T follicular helper cell (primary cell): ENCODE measurements around the gene P3H1.
"Not testable (repeated sequence)": the region's sequence is repeated elsewhere in the genome, so short reads cannot be mapped to it uniquely, and the experiment has no call there.

ENCODE experiments used
- DNase-seq: peaks from one replicate; pipeline ENCODE4 v3.0.0-alpha.2; 2020; ENCODE audit warnings: low read depth
- total RNA-seq, 2 experiments: gene quantifications; one replicate each; lab custom pipeline; 2026; lab: John Stamatoyannopoulos, UW

The P3H1 gene
- 30.7 to 47.9 reads per million in 2 experiments for total RNA-seq

GRCh38 chr1:42766741-42767509 lies at the start of gene P3H1, which contains the start of gene C1orf50:
TSS of gene P3H1 (minus strand) at chr1:42767028. CDS start at chr1:42766971, 57 bp downstream.
TSS of gene C1orf50 (plus strand) at chr1:42767249. CDS start at chr1:42767312, 63 bp downstream.
- DNase-seq: peak; percentile 100

- DNase-seq: no peak
Observed at GRCh38 chr1:42815941-42816584, 49.2 kb upstream of the P3H1 start.

- not testable (repeated sequence) for DNase-seq
Observed at GRCh38 chr1:42814815-42815214, 48.0 kb upstream of the P3H1 start.

GRCh38 chr1:42807056-42807668 lies 40.3 kb upstream of the P3H1 start:
- DNase-seq: no peak

- no peak for DNase-seq
Observed at GRCh38 chr1:42806593-42806992, 39.8 kb upstream of the P3H1 start.

GRCh38 chr1:42806171-42806570 lies 39.3 kb upstream of the P3H1 start:
- DNase-seq: no peak

GRCh38 chr1:42801832-42802473 lies 35.1 kb upstream of the P3H1 start:
- DNase-seq: no peak

GRCh38 chr1:42797979-42798378 lies 31.2 kb upstream of the P3H1 start:
- DNase-seq: no peak

- DNase-seq: no peak
Observed at GRCh38 chr1:42797414-42797813, 30.6 kb upstream of the P3H1 start.

- no peak for DNase-seq
Observed at GRCh38 chr1:42793824-42794223, 27.0 kb upstream of the P3H1 start.

- no peak for DNase-seq
Observed at GRCh38 chr1:42788021-42788420, 21.2 kb upstream of the P3H1 start.

- no peak for DNase-seq
Observed at GRCh38 chr1:42786097-42786496, 19.3 kb upstream of the P3H1 start.

- DNase-seq: peak; percentile 14
Observed at GRCh38 chr1:42784946-42785693, 18.3 kb upstream of the P3H1 start, which contains the start of gene TMEM269. TSS of gene TMEM269 (plus strand) at chr1:42784991. CDS start at chr1:42789894, 4,903 bp downstream.

GRCh38 chr1:42784547-42784945 lies 17.7 kb upstream of the P3H1 start:
- DNase-seq: no peak

GRCh38 chr1:42783092-42783491 lies 16.3 kb upstream of the P3H1 start:
- no peak for DNase-seq

- no peak for DNase-seq
Observed at GRCh38 chr1:42780176-42780575, 13.3 kb upstream of the P3H1 start.

GRCh38 chr1:42779725-42780124 lies 12.9 kb upstream of the P3H1 start:
- DNase-seq: no peak

GRCh38 chr1:42777852-42778251 lies 11.0 kb upstream of the P3H1 start:
- DNase-seq: no peak

GRCh38 chr1:42776502-42776901 lies 9.7 kb upstream of the P3H1 start:
- no peak for DNase-seq

GRCh38 chr1:42774928-42775526 lies 8.2 kb upstream of the P3H1 start:
- no peak for DNase-seq

- no peak for DNase-seq
Observed at GRCh38 chr1:42773420-42773819, 6.6 kb upstream of the P3H1 start.
